Measurements from ENCODE around the gene RAMP1. TPM values are rescaled to one million over a fixed set of nuclear protein-coding genes. Genes with fewer than 3 reads are reported as not detected.

Gene RAMP1
- total and polyA plus RNA-seq, 9 donors, result 1.8 to 62.5 (median 29.4) TPM

GRCh38 chr2:237875256-237876060, 16.0 kb downstream of the RAMP1 start:
- Histone ChIP-seq H3K9me3 (no peaks in the 10 kb centered on the region), H3K4me1 (ENCODE audit: insufficient read depth) (peaks cover 14% of the 10 kb centered on the region), H3K27me3 (no peaks in the 10 kb centered on the region), H3K4me3 (no peak overlapping the region), H3K27ac (no peak overlapping the region), H3K36me3 (no peaks in the 10 kb centered on the region)
- 80 to 91% (median 88%) methylated on average over 14 to 16 of the region's 16 CpGs for WGBS, 3 donors
- intact Hi-C loops (cut with DNase I), result no loop called here
- peak in 1 of 5 donors; percentile 9 for DNase-seq
- TF ChIP-seq POLR2A (IDR thresholded peaks at IDR 0.05) (no peak), EP300 (IDR thresholded peaks at IDR 0.05) (no peak), CTCF (IDR thresholded peaks at IDR 0.05) (no peak)

GRCh38 chr2:237876061-237876526, 16.7 kb downstream of the RAMP1 start:
- Histone ChIP-seq H3K4me3 (no peak overlapping the region), H3K27me3 (no peaks in the 10 kb centered on the region), H3K9me3 (no peaks in the 10 kb centered on the region), H3K36me3 (no peaks in the 10 kb centered on the region), H3K27ac (no peak overlapping the region), H3K4me1 (ENCODE audit: insufficient read depth) (peaks cover 14% of the 10 kb centered on the region)
- TF ChIP-seq CTCF (IDR thresholded peaks at IDR 0.05) (no peak), EP300 (IDR thresholded peaks at IDR 0.05) (no peak), POLR2A (IDR thresholded peaks at IDR 0.05) (no peak)
- 89 to 92% (median 92%) methylated on average over 13 to 14 of the region's 14 CpGs for WGBS, 3 donors
- DNase-seq, result peak in 1 of 5 donors; percentile 23
- intact Hi-C loops (cut with DNase I), result no loop called here

- Histone ChIP-seq H3K9me3 (no peaks in the 10 kb centered on the region), H3K27me3 (no peaks in the 10 kb centered on the region), H3K4me1 (ENCODE audit: insufficient read depth) (peaks cover 14% of the 10 kb centered on the region), H3K27ac (no peak overlapping the region), H3K36me3 (no peaks in the 10 kb centered on the region), H3K4me3 (no peak overlapping the region)
- 92 to 93% (median 93%) methylated on average over 12 of the region's 12 CpGs for WGBS, 3 donors
- TF ChIP-seq EP300 (IDR thresholded peaks at IDR 0.05) (no peak), CTCF (IDR thresholded peaks at IDR 0.05) (no peak), POLR2A (IDR thresholded peaks at IDR 0.05) (no peak)
- peak in 1 of 5 donors; percentile 20 for DNase-seq
- intact Hi-C loops (cut with DNase I), result no loop called here
Measured at GRCh38 chr2:237876532-237876931, 17.1 kb downstream of the RAMP1 start.

GRCh38 chr2:237876951-237877491, 17.6 kb downstream of the RAMP1 start:
- peak in 1 of 5 donors; percentile 30 for DNase-seq
- Histone ChIP-seq H3K4me3 (no peak overlapping the region), H3K4me1 (ENCODE audit: insufficient read depth) (peaks cover 14% of the 10 kb centered on the region), H3K9me3 (no peaks in the 10 kb centered on the region), H3K27me3 (no peaks in the 10 kb centered on the region), H3K36me3 (no peaks in the 10 kb centered on the region), H3K27ac (no peak overlapping the region)
- 94 to 95% (median 95%) methylated on average over 23 of the region's 23 CpGs for WGBS, 3 donors
- TF ChIP-seq EP300 (IDR thresholded peaks at IDR 0.05) (no peak), POLR2A (IDR thresholded peaks at IDR 0.05) (no peak), CTCF (IDR thresholded peaks at IDR 0.05) (no peak)
- intact Hi-C loops (cut with DNase I), result no loop called here
